Hepatocyte (in vitro differentiated cells): ENCODE measurements around the gene SEC22C. TPM values are rescaled to one million over a fixed set of nuclear protein-coding genes. Genes with fewer than 3 reads are reported as not detected.

Experiments
- DNase-seq: peaks from one replicate; pipeline ENCODE4 v3.0.0-alpha.2; 2016; ENCODE audit warnings: low spot score
- H2AFZ ChIP-seq: fragments of 200-600 bp; sonication (generic); 2 replicates; pipeline ENCODE4 v1.6.0; 2016; ENCODE audit warnings: antibody characterized with exemption, mild to moderate bottlenecking
- H3K27ac ChIP-seq: fragments of 200-600 bp; sonication (generic); 2 replicates; pipeline ENCODE4 v1.5.1; 2016; ENCODE audit warnings: mild to moderate bottlenecking
- H3K27me3 ChIP-seq: fragments of 200-600 bp; sonication (generic); 2 replicates; pipeline ENCODE4 v1.6.1; 2016
- H3K36me3 ChIP-seq: fragments of 200-600 bp; sonication (generic); replicated peaks from 2 replicates; pipeline ENCODE4 v1.5.1; 2016; ENCODE audit warnings: low read depth; ENCODE audit not compliant: insufficient read depth
- H3K4me1 ChIP-seq: fragments of 200-600 bp; sonication (generic); 2 replicates; pipeline ENCODE4 v1.5.1; 2016; ENCODE audit warnings: mild to moderate bottlenecking, moderate library complexity; ENCODE audit not compliant: insufficient read depth
- H3K4me2 ChIP-seq: fragments of 200-600 bp; sonication (generic); 2 replicates; pipeline ENCODE4 v1.6.0; 2016
- H3K4me3 ChIP-seq: fragments of 200-600 bp; sonication (generic); 2 replicates; pipeline ENCODE4 v1.5.1; 2016; ENCODE audit warnings: mild to moderate bottlenecking
- H3K79me2 ChIP-seq: fragments of 200-600 bp; sonication (generic); 2 replicates; pipeline ENCODE4 v1.6.0; 2017; ENCODE audit warnings: mild to moderate bottlenecking
- H3K9me2 ChIP-seq: fragments of 200-600 bp; sonication (generic); replicated peaks from 2 replicates; pipeline ENCODE4 v1.6.0; 2017; ENCODE audit warnings: mild to moderate bottlenecking; ENCODE audit not compliant: insufficient read depth
- H3K9me3 ChIP-seq: fragments of 200-600 bp; sonication (generic); 2 replicates; pipeline ENCODE4 v1.5.1; 2016; ENCODE audit warnings: low read depth, mild to moderate bottlenecking
- H4K20me1 ChIP-seq: fragments of 200-600 bp; sonication (generic); 2 replicates; pipeline ENCODE4 v1.6.0; 2016; ENCODE audit warnings: mild to moderate bottlenecking; ENCODE audit not compliant: insufficient read depth, poor library complexity, severe bottlenecking
- EZH2 ChIP-seq: fragments of 200-600 bp; sonication (generic); IDR thresholded peaks from 2 replicates; pipeline ENCODE4 v1.6.1; 2016; ENCODE audit warnings: antibody characterized with exemption, mild to moderate bottlenecking, borderline replicate concordance
- EZH2phosphoT487 ChIP-seq: fragments of 200-600 bp; sonication (generic); IDR thresholded peaks from one replicate; pipeline ENCODE4 v1.6.1; 2018; ENCODE audit warnings: antibody characterized with exemption, mild to moderate bottlenecking, low read depth, moderate library complexity; ENCODE audit not compliant: unreplicated experiment, severe bottlenecking
- WGBS: methylation state at CpG from one replicate; pipeline ENCODE4 v1.1.6; 2016; ENCODE audit warnings: low lambda C conversion rate; ENCODE audit errors: missing lambda C conversion rate; 5-methylcytosine and 5-hydroxymethylcytosine counted together
- polyA plus RNA-seq: library from polyadenylated mRNA; unstranded; fragments of >200 nt; fragmentation: Nextera tagmentation; extraction: Ambion mirVana; gene quantifications from 2 replicates; pipeline ENCODE4 v1.2.1, GENCODE V29; 2016
- total RNA-seq: library from RNA; depleted of rRNA; stranded (reverse); fragments of >200 nt; gene quantifications from 2 replicates; pipeline ENCODE4 v1.2.3, GENCODE V29; 2014
- TF ChIP-seq, protein P1 (sequence below): fragments of 200-600 bp; sonication (generic); IDR thresholded peaks from 2 replicates; pipeline ENCODE4 v1.5.1; 2016; ENCODE audit warnings: antibody characterized with exemption, mild to moderate bottlenecking; ENCODE audit not compliant: poor library complexity

The SEC22C gene
- total and polyA plus RNA-seq, 2 experiments from 2014 or later: 31.4 to 53.9 TPM

- Histone ChIP-seq H3K4me1 (peaks cover 11% of the 10 kb centered on the region), H3K27me3 (peaks cover 36% of the 10 kb centered on the region)
- no peak for DNase-seq
Observed at GRCh38 chr3:42499478-42499871, 82.3 kb downstream of the SEC22C start.

GRCh38 chr3:42498791-42499477 is 82.8 kb downstream of the SEC22C start:
- Histone ChIP-seq H3K27ac (no peak overlapping the region), H3K9me3 (no peaks in the 10 kb centered on the region), H3K79me2 (no peaks in the 10 kb centered on the region), H2AFZ (no peak overlapping the region), H3K4me3 (no peak overlapping the region), H4K20me1 (no peaks in the 10 kb centered on the region), H3K27me3 (peaks cover 36% of the 10 kb centered on the region), H3K9me2 (no peaks in the 10 kb centered on the region), H3K36me3 (no peaks in the 10 kb centered on the region), H3K4me2 (no peak overlapping the region), H3K4me1 (peaks cover 7% of the 10 kb centered on the region)
- DNase-seq: no peak
- TF ChIP-seq EZH2phosphoT487 (no peak), EZH2 (no peak)
- TF ChIP-seq, protein P1, sequence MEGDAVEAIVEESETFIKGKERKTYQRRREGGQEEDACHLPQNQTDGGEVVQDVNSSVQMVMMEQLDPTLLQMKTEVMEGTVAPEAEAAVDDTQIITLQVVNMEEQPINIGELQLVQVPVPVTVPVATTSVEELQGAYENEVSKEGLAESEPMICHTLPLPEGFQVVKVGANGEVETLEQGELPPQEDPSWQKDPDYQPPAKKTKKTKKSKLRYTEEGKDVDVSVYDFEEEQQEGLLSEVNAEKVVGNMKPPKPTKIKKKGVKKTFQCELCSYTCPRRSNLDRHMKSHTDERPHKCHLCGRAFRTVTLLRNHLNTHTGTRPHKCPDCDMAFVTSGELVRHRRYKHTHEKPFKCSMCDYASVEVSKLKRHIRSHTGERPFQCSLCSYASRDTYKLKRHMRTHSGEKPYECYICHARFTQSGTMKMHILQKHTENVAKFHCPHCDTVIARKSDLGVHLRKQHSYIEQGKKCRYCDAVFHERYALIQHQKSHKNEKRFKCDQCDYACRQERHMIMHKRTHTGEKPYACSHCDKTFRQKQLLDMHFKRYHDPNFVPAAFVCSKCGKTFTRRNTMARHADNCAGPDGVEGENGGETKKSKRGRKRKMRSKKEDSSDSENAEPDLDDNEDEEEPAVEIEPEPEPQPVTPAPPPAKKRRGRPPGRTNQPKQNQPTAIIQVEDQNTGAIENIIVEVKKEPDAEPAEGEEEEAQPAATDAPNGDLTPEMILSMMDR: no peak
- WGBS: 86% methylated on average over 13 of the region's 13 CpGs

More at GRCh38 chr3:42499478-42499871, 82.3 kb downstream of the SEC22C start:
- Histone ChIP-seq H3K79me2 (no peaks in the 10 kb centered on the region), H3K9me3 (no peaks in the 10 kb centered on the region), H3K4me3 (no peak overlapping the region), H3K9me2 (no peaks in the 10 kb centered on the region), H3K36me3 (no peaks in the 10 kb centered on the region), H3K4me2 (no peak overlapping the region), H2AFZ (no peak overlapping the region), H3K27ac (no peak overlapping the region), H4K20me1 (no peaks in the 10 kb centered on the region)
- 90% methylated on average over 3 of the region's 3 CpGs for WGBS
- no peak for TF ChIP-seq EZH2phosphoT487
- TF ChIP-seq, protein P1: no peak
- no peak for TF ChIP-seq EZH2

DNA sequence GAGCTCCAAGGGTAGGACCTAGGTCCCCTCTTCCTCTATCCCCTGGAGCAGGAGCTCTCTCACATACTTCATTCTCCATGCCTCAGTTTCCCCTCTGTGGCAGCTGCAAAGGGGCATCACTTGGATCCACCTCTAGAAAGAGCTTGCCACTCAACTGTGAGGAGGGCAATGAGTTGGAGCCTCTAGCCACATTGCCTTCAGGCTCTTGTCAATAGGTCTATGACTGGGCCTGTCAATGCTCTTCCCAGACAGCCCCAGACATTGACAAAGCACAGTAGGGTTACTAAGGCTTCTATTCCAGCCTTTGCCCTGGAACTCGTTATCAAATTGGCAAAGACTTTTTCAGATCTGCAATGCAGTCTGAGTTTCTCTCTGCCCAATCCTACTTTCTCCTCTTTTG is 83.7 kb downstream of the SEC22C start:
- no peaks in the 10 kb centered on the region for H3K36me3 ChIP-seq

More for the DNA sequence above, 83.7 kb downstream of the SEC22C start:
- Histone ChIP-seq H2AFZ (no peak overlapping the region), H3K27ac (no peak overlapping the region), H3K27me3 (peaks cover 36% of the 10 kb centered on the region), H3K9me2 (no peaks in the 10 kb centered on the region), H3K79me2 (no peaks in the 10 kb centered on the region), H3K4me1 (peaks cover 6% of the 10 kb centered on the region), H4K20me1 (no peaks in the 10 kb centered on the region), H3K4me3 (no peak overlapping the region), H3K9me3 (no peaks in the 10 kb centered on the region), H3K4me2 (no peak overlapping the region)
- 64% methylated on average over 1 of the region's 1 CpG for WGBS
- TF ChIP-seq EZH2phosphoT487: no peak
- TF ChIP-seq, protein P1: no peak
- DNase-seq: no peak

Other genes with a start within 250 kb of the SEC22C start
- gene LYZL4, start 171.4 kb downstream of the SEC22C start, total RNA-seq: not detected in 2 replicates
- not detected in 2 replicates for gene LYZL4, start 171.4 kb downstream of the SEC22C start, polyA plus RNA-seq
- 12.2 and 19.2 TPM in 2 replicates for gene VIPR1, start 79.3 kb downstream of the SEC22C start, total RNA-seq
- 17.3 and 17.5 TPM in 2 replicates for gene VIPR1, start 79.3 kb downstream of the SEC22C start, polyA plus RNA-seq
- gene SS18L2, start 8.9 kb upstream of the SEC22C start, total RNA-seq: 23.5 and 26.8 TPM in 2 replicates
- 53.7 and 61.7 TPM in 2 replicates for gene SS18L2, start 8.9 kb upstream of the SEC22C start, polyA plus RNA-seq
- gene NKTR, start 18.7 kb upstream of the SEC22C start, total RNA-seq: 74.3 and 78.9 TPM in 2 replicates
- gene NKTR, start 18.7 kb upstream of the SEC22C start, polyA plus RNA-seq: 36.8 and 66.2 TPM in 2 replicates
- 12.3 and 14.2 TPM in 2 replicates for gene ZBTB47, start 71.7 kb upstream of the SEC22C start, total RNA-seq
- gene ZBTB47, start 71.7 kb upstream of the SEC22C start, polyA plus RNA-seq: 4.7 and 7.0 TPM in 2 replicates
- not detected in 2 replicates for gene KLHL40, start 103.6 kb upstream of the SEC22C start, total RNA-seq
- not detected in 2 replicates for gene KLHL40, start 103.6 kb upstream of the SEC22C start, polyA plus RNA-seq
- gene HHATL, start 120.8 kb upstream of the SEC22C start, total RNA-seq: not detected in 2 replicates
- gene HHATL, start 120.8 kb upstream of the SEC22C start, polyA plus RNA-seq: not detected in 2 replicates
- gene CCDC13, start 191.3 kb upstream of the SEC22C start, total RNA-seq: 0.63 TPM in 1 of 2 replicates, not detected in the other
- gene CCDC13, start 191.3 kb upstream of the SEC22C start, polyA plus RNA-seq: 2.1 TPM in 1 of 2 replicates, not detected in the other
- 252 and 266 TPM in 2 replicates for gene HIGD1A, start 222.5 kb upstream of the SEC22C start, total RNA-seq
- 212 and 218 TPM in 2 replicates for gene HIGD1A, start 222.5 kb upstream of the SEC22C start, polyA plus RNA-seq
- gene ACKR2, start 227.5 kb upstream of the SEC22C start, total RNA-seq: 1.9 and 3.9 TPM in 2 replicates
- gene ACKR2, start 227.5 kb upstream of the SEC22C start, polyA plus RNA-seq: 1.7 and 2.3 TPM in 2 replicates